ENCODE data around the gene CSNK1D. TPM values are rescaled to one million over a fixed set of nuclear protein-coding genes. Genes with fewer than 3 reads are reported as not detected.

The CSNK1D gene
- total RNA-seq, 1 experiment from 2014 or later: 234 TPM

- Histone ChIP-seq H3K9me3 (ENCODE audit: control insufficient read depth, insufficient read depth, low read depth, low read length) (no peaks in the 10 kb centered on the region), H3K27me3 (ENCODE audit: control insufficient read depth, insufficient read depth, low read length) (no peaks in the 10 kb centered on the region), H3K36me3 (ENCODE audit: control insufficient read depth, insufficient read depth, low read length) (peaks cover 15% of the 10 kb centered on the region), H3K27ac (ENCODE audit: low read length) (peak overlapping the region; percentile 94), H3K4me3 (ENCODE audit: low read depth in 2 of 2, low read length in 2 of 2) (peak overlapping the region; percentile 72 to 97), H3K4me1 (ENCODE audit: control insufficient read depth, insufficient read depth, low read length) (peaks cover 52% of the 10 kb centered on the region)
- in situ Hi-C loops (cut with HindIII; ENCODE audit: low pct_unique_long_range_greater_than_20kb, low sequenced_read_pairs) (no loop called here), intact Hi-C loops (cut with micrococcal nuclease; ENCODE audit: unreplicated experiment) (loop anchor here (10.0 kb wide), 1 partner anchor 126 kb away; no protein-coding TSS in a partner anchor)
- DNase-seq (ENCODE audit: low read depth, low spot score) (no peak), ATAC-seq (peak; percentile 14; the same call in 1 of the 2 replicates)
- BruUV-seq (replicated peaks): no TSS peak
- ChIA-PET POLR2A (no interaction called here), CTCF (no interaction called here)
- TF ChIP-seq TCF7L2 (IDR thresholded peaks at IDR 0.05; ENCODE audit: low read depth, low read length) (no peak), POLR2AphosphoS5 (IDR thresholded peaks at IDR 0.05; ENCODE audit: low read depth, low read length) (no peak), SIN3A (IDR thresholded peaks at IDR 0.05; ENCODE audit: borderline replicate concordance, insufficient read depth, low read depth, low read length) (no peak)
- TF ChIP-seq, protein P1, sequence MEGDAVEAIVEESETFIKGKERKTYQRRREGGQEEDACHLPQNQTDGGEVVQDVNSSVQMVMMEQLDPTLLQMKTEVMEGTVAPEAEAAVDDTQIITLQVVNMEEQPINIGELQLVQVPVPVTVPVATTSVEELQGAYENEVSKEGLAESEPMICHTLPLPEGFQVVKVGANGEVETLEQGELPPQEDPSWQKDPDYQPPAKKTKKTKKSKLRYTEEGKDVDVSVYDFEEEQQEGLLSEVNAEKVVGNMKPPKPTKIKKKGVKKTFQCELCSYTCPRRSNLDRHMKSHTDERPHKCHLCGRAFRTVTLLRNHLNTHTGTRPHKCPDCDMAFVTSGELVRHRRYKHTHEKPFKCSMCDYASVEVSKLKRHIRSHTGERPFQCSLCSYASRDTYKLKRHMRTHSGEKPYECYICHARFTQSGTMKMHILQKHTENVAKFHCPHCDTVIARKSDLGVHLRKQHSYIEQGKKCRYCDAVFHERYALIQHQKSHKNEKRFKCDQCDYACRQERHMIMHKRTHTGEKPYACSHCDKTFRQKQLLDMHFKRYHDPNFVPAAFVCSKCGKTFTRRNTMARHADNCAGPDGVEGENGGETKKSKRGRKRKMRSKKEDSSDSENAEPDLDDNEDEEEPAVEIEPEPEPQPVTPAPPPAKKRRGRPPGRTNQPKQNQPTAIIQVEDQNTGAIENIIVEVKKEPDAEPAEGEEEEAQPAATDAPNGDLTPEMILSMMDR (IDR thresholded peaks at IDR 0.05): no peak
- TF ChIP-seq, protein P2, sequence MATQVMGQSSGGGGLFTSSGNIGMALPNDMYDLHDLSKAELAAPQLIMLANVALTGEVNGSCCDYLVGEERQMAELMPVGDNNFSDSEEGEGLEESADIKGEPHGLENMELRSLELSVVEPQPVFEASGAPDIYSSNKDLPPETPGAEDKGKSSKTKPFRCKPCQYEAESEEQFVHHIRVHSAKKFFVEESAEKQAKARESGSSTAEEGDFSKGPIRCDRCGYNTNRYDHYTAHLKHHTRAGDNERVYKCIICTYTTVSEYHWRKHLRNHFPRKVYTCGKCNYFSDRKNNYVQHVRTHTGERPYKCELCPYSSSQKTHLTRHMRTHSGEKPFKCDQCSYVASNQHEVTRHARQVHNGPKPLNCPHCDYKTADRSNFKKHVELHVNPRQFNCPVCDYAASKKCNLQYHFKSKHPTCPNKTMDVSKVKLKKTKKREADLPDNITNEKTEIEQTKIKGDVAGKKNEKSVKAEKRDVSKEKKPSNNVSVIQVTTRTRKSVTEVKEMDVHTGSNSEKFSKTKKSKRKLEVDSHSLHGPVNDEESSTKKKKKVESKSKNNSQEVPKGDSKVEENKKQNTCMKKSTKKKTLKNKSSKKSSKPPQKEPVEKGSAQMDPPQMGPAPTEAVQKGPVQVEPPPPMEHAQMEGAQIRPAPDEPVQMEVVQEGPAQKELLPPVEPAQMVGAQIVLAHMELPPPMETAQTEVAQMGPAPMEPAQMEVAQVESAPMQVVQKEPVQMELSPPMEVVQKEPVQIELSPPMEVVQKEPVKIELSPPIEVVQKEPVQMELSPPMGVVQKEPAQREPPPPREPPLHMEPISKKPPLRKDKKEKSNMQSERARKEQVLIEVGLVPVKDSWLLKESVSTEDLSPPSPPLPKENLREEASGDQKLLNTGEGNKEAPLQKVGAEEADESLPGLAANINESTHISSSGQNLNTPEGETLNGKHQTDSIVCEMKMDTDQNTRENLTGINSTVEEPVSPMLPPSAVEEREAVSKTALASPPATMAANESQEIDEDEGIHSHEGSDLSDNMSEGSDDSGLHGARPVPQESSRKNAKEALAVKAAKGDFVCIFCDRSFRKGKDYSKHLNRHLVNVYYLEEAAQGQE (IDR thresholded peaks at IDR 0.05; ENCODE audit: insufficient read depth in 1 of 2, low read depth in 2 of 2, low read length in 1 of 2): no peak
These were observed 42.3 kb downstream of the CSNK1D start for GRCh38 chr17:82231312-82231561.

- H3K36me3 ChIP-seq (ENCODE audit: control insufficient read depth, insufficient read depth, low read length): peaks cover 15% of the 10 kb centered on the region
- peak overlapping the region; percentile 72 to 97 for H3K4me3 ChIP-seq (ENCODE audit: low read depth in 2 of 2, low read length in 2 of 2)
- intact Hi-C loops (cut with micrococcal nuclease; ENCODE audit: unreplicated experiment): loop anchor here (10.0 kb wide), 1 partner anchor 126 kb away; no protein-coding TSS in a partner anchor
- peak overlapping the region; percentile 98 for H3K27ac ChIP-seq (ENCODE audit: low read length)
- ATAC-seq: peak; percentile 56
- H3K9me3 ChIP-seq (ENCODE audit: control insufficient read depth, insufficient read depth, low read depth, low read length): no peaks in the 10 kb centered on the region
- DNase-seq (ENCODE audit: low read depth, low spot score): no peak
- peak; percentile 95; the same call in 1 of the 2 replicates for TF ChIP-seq SIN3A (IDR thresholded peaks at IDR 0.05; ENCODE audit: borderline replicate concordance, insufficient read depth, low read depth, low read length)
- TF ChIP-seq, protein P2 (IDR thresholded peaks at IDR 0.05; ENCODE audit: insufficient read depth in 1 of 2, low read depth in 2 of 2, low read length in 1 of 2): 0 out of 4 replicates have a peak, but pooled peaks of 1 of the 2 experiments have one; percentile 16
- TF ChIP-seq, protein P1 (IDR thresholded peaks at IDR 0.05): no peak; the same call in 1 of the 2 replicates
- peak; percentile 91 for TF ChIP-seq POLR2AphosphoS5 (IDR thresholded peaks at IDR 0.05; ENCODE audit: low read depth, low read length)
- TF ChIP-seq TCF7L2 (IDR thresholded peaks at IDR 0.05; ENCODE audit: low read depth, low read length): no peak
- CTCF ChIA-PET: no interaction called here
- no TSS peak for BruUV-seq (replicated peaks)
- POLR2A ChIA-PET: no interaction called here
- no peaks in the 10 kb centered on the region for H3K27me3 ChIP-seq (ENCODE audit: control insufficient read depth, insufficient read depth, low read length)
- in situ Hi-C loops (cut with HindIII; ENCODE audit: low pct_unique_long_range_greater_than_20kb, low sequenced_read_pairs): no loop called here
- H3K4me1 ChIP-seq (ENCODE audit: control insufficient read depth, insufficient read depth, low read length): peaks cover 47% of the 10 kb centered on the region
These were observed 42.7 kb downstream of the CSNK1D start for GRCh38 chr17:82230609-82231311.

Measured in Panc1 (cell line).